Endothelial cell (in vitro differentiated cells): ENCODE data around the gene DOCK3. TPM values are rescaled to one million over a fixed set of nuclear protein-coding genes. Genes with fewer than 3 reads are reported as not detected.

Experiments
- DNase-seq: peaks from one replicate; pipeline ENCODE4 v3.0.0; 2021; ENCODE audit warnings: low spot score
- H3K27ac Mint-ChIP-seq: one replicate; pipeline ENCODE4 v1.8.0; 2021; ENCODE audit warnings: mixed read lengths, inconsistent platforms; ENCODE audit not compliant: unreplicated experiment
- H3K27me3 Mint-ChIP-seq: one replicate; pipeline ENCODE4 v1.8.0; 2021; ENCODE audit warnings: mild to moderate bottlenecking, moderate library complexity, mixed read lengths, inconsistent platforms; ENCODE audit not compliant: unreplicated experiment
- H3K36me3 Mint-ChIP-seq: one replicate; pipeline ENCODE4 v1.8.0; 2021; ENCODE audit warnings: mild to moderate bottlenecking, low read depth, mixed read lengths, inconsistent platforms; ENCODE audit not compliant: unreplicated experiment
- H3K4me1 Mint-ChIP-seq: one replicate; pipeline ENCODE4 v1.8.0; 2021; ENCODE audit warnings: mild to moderate bottlenecking, mixed read lengths, inconsistent platforms; ENCODE audit not compliant: unreplicated experiment
- H3K4me3 Mint-ChIP-seq: one replicate; pipeline ENCODE4 v1.8.0; 2021; ENCODE audit warnings: mild to moderate bottlenecking, mixed read lengths, inconsistent platforms; ENCODE audit not compliant: unreplicated experiment
- H3K9me3 Mint-ChIP-seq: one replicate; pipeline ENCODE4 v1.8.0; 2021; ENCODE audit warnings: mixed read lengths, inconsistent platforms; ENCODE audit not compliant: unreplicated experiment
- total RNA-seq: library from RNA; stranded (reverse); fragmentation: NEBNext Ultra II Directional; extraction: Animal tissue kit (Norgen Biotek cat#: 25700); gene quantifications from one replicate; pipeline ENCODE4 v1.2.1, GENCODE V29; 2021; ENCODE audit not compliant: unreplicated experiment
- TF ChIP-seq, protein P1 (sequence below): fragments of 200-600 bp; sonication (generic); IDR thresholded peaks from one replicate; pipeline ENCODE4 v1.5.0; 2021; ENCODE audit warnings: antibody characterized with exemption; ENCODE audit not compliant: unreplicated experiment

The DOCK3 gene
- total RNA-seq, 1 donor from 2014 or later, result 1.3 TPM

DNA sequence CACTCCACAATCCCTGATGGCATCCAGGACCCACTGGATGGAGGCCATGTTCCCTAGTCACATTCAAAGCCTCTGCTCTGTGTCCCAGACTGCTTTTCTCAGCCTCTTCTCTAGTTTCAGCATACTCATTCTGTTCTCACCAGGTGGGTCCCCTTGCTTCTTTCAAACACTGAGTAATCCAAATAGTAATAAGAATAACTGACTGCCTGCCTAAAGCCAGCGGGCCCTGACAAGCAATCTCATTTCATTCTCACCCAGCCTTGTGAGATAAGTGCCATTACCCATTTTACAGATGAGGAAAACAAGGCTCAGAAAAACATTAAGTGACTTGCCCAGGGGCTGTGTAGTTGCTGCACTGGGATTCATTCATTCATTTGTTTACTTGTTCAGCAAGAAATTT is 32.3 kb upstream of the DOCK3 start:
- no peaks in the 10 kb centered on the region for H3K9me3 Mint-ChIP-seq
- TF ChIP-seq, protein P1, sequence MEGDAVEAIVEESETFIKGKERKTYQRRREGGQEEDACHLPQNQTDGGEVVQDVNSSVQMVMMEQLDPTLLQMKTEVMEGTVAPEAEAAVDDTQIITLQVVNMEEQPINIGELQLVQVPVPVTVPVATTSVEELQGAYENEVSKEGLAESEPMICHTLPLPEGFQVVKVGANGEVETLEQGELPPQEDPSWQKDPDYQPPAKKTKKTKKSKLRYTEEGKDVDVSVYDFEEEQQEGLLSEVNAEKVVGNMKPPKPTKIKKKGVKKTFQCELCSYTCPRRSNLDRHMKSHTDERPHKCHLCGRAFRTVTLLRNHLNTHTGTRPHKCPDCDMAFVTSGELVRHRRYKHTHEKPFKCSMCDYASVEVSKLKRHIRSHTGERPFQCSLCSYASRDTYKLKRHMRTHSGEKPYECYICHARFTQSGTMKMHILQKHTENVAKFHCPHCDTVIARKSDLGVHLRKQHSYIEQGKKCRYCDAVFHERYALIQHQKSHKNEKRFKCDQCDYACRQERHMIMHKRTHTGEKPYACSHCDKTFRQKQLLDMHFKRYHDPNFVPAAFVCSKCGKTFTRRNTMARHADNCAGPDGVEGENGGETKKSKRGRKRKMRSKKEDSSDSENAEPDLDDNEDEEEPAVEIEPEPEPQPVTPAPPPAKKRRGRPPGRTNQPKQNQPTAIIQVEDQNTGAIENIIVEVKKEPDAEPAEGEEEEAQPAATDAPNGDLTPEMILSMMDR, result no peak
- no peak for DNase-seq
- no peaks in the 10 kb centered on the region for H3K36me3 Mint-ChIP-seq
- peaks cover 3% of the 10 kb centered on the region for H3K4me1 Mint-ChIP-seq
- no peak overlapping the region for H3K27ac Mint-ChIP-seq
- peaks cover 10% of the 10 kb centered on the region for H3K27me3 Mint-ChIP-seq
- no peak overlapping the region for H3K4me3 Mint-ChIP-seq

- peaks cover 6% of the 10 kb centered on the region for H3K27me3 Mint-ChIP-seq
- H3K27ac Mint-ChIP-seq, result no peak overlapping the region
- TF ChIP-seq, protein P1, result no peak
- H3K9me3 Mint-ChIP-seq, result no peaks in the 10 kb centered on the region
- no peaks in the 10 kb centered on the region for H3K36me3 Mint-ChIP-seq
- no peaks in the 10 kb centered on the region for H3K4me1 Mint-ChIP-seq
- no peak for DNase-seq
- no peak overlapping the region for H3K4me3 Mint-ChIP-seq
Observed at GRCh38 chr3:50644561-50644960, 30.2 kb upstream of the DOCK3 start.

DNA sequence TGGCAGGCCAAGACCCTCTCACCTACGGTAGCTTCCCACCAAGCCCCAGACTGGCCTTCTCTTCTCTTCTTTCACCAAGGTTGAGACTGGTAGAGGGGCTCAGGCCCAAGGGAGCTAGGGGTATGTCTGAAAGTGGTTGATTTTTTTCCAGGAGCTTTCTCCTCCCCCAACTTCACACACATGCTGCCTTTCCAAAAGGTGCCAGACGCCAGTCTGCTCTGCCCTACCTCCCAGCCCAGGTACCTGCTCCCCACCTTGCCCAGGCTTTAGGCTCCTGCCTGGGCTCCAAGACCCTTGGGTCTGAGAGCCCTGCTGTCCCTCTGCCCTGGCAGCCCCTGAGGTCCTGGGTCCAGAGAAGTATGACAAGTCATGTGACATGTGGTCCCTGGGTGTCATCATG is 29.3 kb upstream of the DOCK3 start:
- TF ChIP-seq, protein P1, result no peak
- no peak overlapping the region for H3K27ac Mint-ChIP-seq

DNA sequence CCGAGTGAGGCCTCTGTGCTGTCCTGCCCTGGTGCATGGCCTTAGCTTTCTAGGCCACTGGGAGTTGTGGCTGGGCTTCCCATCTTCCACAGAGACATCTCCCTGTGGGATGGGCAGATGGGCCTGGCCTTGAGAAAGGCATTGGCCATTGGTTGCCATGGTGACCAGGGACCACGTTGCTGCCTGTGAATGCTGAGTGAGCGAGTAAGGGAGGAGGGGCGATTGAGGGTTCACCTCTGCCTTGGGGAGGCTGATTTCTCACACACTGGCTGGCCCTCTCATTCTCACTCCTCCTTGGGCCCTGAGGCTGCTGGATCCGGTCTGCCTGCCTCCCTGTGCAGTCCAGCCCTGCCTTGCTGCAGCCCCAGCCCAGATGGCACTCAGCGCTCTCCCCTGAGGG is 26.4 kb upstream of the DOCK3 start:
- no peak for DNase-seq
- Mint-ChIP-seq H3K4me3 (no peak overlapping the region), H3K27ac (no peak overlapping the region), H3K9me3 (no peaks in the 10 kb centered on the region), H3K36me3 (no peaks in the 10 kb centered on the region), H3K4me1 (no peaks in the 10 kb centered on the region), H3K27me3 (peaks cover 7% of the 10 kb centered on the region)
- TF ChIP-seq, protein P1, result no peak

More for the DNA sequence above, 29.3 kb upstream of the DOCK3 start:
- no peaks in the 10 kb centered on the region for H3K9me3 Mint-ChIP-seq
- H3K36me3 Mint-ChIP-seq, result no peaks in the 10 kb centered on the region
- H3K27me3 Mint-ChIP-seq, result peaks cover 6% of the 10 kb centered on the region
- H3K4me1 Mint-ChIP-seq, result no peaks in the 10 kb centered on the region
- DNase-seq, result no peak
- H3K4me3 Mint-ChIP-seq, result no peak overlapping the region

GRCh38 chr3:50648944-50649343 is 25.8 kb upstream of the DOCK3 start:
- Mint-ChIP-seq H3K36me3 (no peaks in the 10 kb centered on the region), H3K4me3 (no peak overlapping the region), H3K27ac (no peak overlapping the region), H3K9me3 (no peaks in the 10 kb centered on the region), H3K27me3 (peaks cover 7% of the 10 kb centered on the region), H3K4me1 (no peaks in the 10 kb centered on the region)
- no peak for DNase-seq
- TF ChIP-seq, protein P1, result no peak
